LNCaP clone FGC (cell line): ENCODE results near the gene ZDHHC18.

Experiments used
- DNase-seq: peaks from one replicate; pipeline ENCODE4 v3.0.0-alpha.2; 2011; ENCODE audit warnings: low read depth
- H3K4me3 ChIP-seq: 2 replicates; pipeline ENCODE4 v1.5.1; 2011; ENCODE audit warnings: mild to moderate bottlenecking, low read depth, low read length, control low read depth
- CTCF ChIP-seq: IDR thresholded peaks from 2 replicates; pipeline ENCODE4 v1.5.1; 2012; ENCODE audit warnings: mild to moderate bottlenecking; ENCODE audit not compliant: control insufficient read depth, insufficient read depth; ENCODE audit errors: extremely low read depth

ZDHHC18 gene

GRCh38 chr1:26848499-26848898 lies 22.0 kb downstream of the ZDHHC18 start:
- no peak overlapping the region for H3K4me3 ChIP-seq
- no peak for TF ChIP-seq CTCF
- DNase-seq = no peak

GRCh38 chr1:26848941-26849774 lies 22.7 kb downstream of the ZDHHC18 start:
- no peak for DNase-seq
- H3K4me3 ChIP-seq = no peak overlapping the region
- TF ChIP-seq CTCF = no peak

- no peak for DNase-seq
- no peak overlapping the region for H3K4me3 ChIP-seq
- no peak for TF ChIP-seq CTCF
These were observed 24.7 kb downstream of the ZDHHC18 start for GRCh38 chr1:26851106-26851684.

- H3K4me3 ChIP-seq = no peak overlapping the region
- TF ChIP-seq CTCF = no peak
- DNase-seq = no peak
These were observed 26.2 kb downstream of the ZDHHC18 start for GRCh38 chr1:26852701-26853100.

- DNase-seq = no peak
- TF ChIP-seq CTCF = peak; percentile 79
- no peak overlapping the region for H3K4me3 ChIP-seq
These were observed 26.7 kb downstream of the ZDHHC18 start for GRCh38 chr1:26853156-26853555.

GRCh38 chr1:26853600-26853999 lies 27.1 kb downstream of the ZDHHC18 start:
- DNase-seq = no peak
- TF ChIP-seq CTCF = no peak
- no peak overlapping the region for H3K4me3 ChIP-seq
